Activated CD4-positive, CD25-positive, alpha-beta regulatory T cell treated with anti-CD3 and anti-CD28 coated beads, Interleukin-2, amount 50 U/mL, for 72 hours (primary cell): ENCODE data around the gene LRCH1.

Source experiments
- DNase-seq: peaks from one replicate; pipeline ENCODE4 v3.0.0; 2021

LRCH1 gene

GRCh38 chr13:46595136-46595884 lies 42.3 kb downstream of the LRCH1 start:
- no peak for DNase-seq

GRCh38 chr13:46595885-46596275 lies 42.9 kb downstream of the LRCH1 start:
- DNase-seq: no peak

GRCh38 chr13:46596466-46596865 lies 43.5 kb downstream of the LRCH1 start:
- no peak for DNase-seq

DNA sequence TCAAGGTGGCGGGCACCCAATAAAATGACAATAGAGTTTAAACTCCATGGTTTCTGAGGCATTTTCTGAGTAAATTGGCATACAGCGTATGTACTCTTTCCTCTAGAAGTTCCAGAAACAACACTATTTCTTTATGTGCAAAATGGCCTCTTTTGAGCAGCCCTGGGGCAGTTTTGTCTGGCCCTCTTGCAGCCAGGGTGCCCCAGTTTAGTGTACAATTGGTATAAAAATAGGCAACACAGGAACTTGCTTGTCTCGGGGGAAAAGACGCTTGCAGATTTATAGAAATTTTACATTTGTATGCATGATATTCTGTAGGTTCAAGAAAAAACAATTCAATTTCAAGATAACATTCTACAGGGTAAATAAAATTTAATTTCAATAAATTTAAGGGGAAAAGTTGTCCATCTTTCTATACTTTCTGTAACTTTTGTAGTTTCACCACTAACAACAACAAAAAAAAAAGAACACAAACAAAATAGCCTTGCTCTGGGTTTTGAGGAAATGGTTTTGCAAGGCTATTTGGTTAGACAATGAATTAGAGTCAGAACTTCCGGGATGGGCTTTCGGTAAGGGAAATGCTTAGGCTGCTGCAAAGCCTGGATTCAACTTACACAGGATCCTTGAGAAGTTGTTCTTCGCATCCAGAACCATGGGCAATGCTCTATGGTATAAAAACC lies 45.3 kb downstream of the LRCH1 start:
- DNase-seq: no peak

DNA sequence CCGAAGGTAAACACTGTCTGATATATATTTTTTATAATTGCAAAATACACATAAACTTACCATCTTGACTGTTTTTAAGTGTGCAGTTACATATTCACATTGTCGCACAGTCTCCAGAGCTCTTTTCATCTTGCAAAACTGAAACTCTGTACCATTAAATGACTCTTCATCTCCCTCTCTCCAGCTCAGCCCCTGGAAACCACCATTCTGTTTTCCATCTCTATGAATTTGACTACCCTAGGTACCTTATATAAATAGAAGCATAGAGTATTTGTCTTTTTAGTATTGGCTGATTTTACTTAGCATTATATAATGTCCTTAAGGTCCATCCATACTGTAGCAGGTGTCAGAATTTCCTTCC lies 45.8 kb downstream of the LRCH1 start:
- DNase-seq: no peak

- no peak for DNase-seq
Observed at GRCh38 chr13:46600943-46601311, 48.0 kb downstream of the LRCH1 start.

DNA sequence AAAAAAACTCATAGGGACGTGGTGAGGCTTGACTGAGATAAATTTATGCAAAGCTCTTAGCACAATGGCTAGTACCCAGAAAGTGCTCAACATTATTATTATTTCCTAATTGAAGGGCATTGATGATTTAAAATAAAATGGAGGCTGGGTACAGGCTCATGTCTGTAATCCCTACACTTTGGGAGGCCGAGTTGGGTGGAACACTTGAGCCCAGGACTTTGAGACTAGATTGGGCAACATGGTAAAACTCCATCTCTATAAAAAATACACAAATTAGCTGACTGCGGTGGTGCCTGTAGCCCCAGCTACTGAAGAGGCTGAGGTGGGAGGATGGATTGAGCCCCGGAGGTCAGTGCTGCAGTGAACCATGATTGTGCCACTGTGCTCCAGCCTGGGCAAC lies 49.6 kb downstream of the LRCH1 start:
- DNase-seq: no peak

GRCh38 chr13:46603165-46603603 lies 50.2 kb downstream of the LRCH1 start:
- DNase-seq: no peak

DNA sequence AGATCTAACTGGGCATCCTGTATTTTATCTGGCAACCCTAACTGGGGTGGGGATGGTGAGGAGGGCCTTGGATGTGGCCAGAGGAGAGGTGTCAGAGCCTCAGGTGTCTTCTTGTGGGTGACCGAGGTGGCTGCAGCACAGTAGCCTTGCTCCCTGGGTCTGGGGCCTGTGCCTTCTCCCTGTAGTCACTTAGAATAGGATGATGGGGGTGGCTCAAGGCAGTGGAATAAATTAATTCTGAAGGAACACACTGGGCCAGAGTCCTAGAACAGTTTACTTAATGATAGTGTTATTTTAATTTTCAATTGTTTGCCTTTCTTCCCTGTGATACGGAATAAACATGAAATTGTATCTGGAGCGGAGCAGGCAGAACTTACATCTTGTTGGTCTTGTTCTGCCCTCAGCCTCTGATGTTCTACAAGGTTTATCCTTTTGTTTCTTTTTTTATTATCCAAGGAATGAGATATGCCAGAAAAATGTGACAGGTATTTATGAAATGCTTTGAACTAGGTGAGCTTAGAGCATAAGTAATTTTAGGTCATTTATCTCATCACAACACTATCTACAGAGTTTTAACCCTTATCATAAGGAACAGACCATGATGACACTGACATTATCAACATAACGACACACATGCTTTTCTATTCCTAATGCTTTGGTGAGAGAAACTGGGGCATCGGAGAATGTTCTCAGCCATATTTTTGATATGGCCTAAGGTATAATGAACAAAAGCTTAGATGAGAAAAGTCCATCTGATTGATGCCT lies 51.4 kb downstream of the LRCH1 start:
- no peak for DNase-seq

GRCh38 chr13:46605076-46605824 lies 52.3 kb downstream of the LRCH1 start:
- DNase-seq: no peak

DNA sequence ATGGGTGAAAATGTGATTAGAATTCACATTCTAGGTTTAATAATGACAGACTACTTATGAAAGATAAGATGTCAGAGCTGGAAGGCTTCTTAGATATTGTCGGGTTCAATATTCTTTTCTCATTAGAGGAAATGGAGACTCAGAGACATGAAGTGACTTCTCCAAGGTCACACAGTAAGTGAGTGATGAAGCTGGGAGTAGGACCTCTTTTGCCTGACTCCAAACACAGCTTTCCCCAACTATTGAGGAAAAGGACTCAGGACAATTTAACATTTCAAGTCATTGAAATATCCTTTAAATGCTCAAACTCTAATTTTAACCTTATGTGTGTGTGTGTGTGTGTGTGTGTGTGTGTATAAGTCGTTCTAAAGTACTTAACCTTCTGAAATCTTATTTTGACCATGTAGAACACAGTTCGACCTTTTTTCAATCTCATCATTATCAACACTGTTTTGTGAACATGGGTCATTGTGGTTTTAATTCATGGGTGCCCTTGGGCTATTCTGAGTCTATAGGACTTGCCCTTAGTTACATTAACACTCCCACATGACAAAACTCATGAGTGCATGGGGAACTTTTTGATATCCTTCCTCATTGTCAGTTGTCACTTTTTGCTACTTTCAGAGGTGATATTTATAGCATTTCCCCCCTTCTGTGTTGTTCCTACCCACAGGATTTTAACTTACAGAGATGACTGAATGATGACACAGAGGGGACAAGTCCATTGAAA lies 53.0 kb downstream of the LRCH1 start:
- no peak for DNase-seq

GRCh38 chr13:46606970-46607369 lies 54.0 kb downstream of the LRCH1 start:
- DNase-seq: no peak

- DNase-seq: no peak
Observed at GRCh38 chr13:46607768-46608564, 55.0 kb downstream of the LRCH1 start.

GRCh38 chr13:46609052-46609451 lies 56.1 kb downstream of the LRCH1 start:
- no peak for DNase-seq

DNA sequence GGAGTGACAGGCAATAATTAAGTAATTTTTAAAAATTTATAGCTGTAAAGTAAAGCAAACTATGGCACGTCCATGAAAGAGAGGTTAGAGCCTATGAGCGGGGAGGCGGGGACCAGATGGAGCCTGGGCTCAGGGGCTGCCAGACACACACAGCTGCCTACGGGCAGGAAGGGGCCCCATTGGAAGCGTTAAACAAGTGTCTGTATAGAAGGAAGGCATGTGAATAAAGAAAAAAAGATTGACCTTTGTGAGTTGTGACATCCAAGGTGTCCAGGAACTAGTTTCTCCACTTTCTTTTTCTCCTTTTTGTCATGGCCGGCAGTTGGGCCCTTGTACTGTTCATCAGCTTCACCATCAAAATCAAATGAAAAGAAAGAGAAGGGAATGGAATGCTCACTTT lies 56.8 kb downstream of the LRCH1 start:
- no peak for DNase-seq

DNA sequence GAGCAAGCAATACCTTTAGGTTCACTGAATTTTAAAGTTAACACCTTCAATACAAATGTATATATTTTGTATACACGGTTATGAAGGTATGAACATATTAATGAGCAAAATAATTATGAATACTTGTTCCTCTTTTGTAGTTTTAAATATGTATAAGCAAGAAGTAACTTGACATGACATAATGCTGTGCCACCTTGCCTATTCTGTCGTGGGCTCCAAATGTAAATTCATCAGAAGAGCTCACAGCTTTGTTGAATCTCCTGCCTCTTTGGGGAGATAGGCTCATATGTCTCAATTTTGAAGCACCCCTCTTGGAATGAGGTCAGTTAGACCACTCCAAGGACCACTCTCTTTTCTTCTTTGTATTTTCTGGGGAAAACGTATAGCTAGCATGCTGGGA lies 59.3 kb downstream of the LRCH1 start:
- no peak for DNase-seq

DNA sequence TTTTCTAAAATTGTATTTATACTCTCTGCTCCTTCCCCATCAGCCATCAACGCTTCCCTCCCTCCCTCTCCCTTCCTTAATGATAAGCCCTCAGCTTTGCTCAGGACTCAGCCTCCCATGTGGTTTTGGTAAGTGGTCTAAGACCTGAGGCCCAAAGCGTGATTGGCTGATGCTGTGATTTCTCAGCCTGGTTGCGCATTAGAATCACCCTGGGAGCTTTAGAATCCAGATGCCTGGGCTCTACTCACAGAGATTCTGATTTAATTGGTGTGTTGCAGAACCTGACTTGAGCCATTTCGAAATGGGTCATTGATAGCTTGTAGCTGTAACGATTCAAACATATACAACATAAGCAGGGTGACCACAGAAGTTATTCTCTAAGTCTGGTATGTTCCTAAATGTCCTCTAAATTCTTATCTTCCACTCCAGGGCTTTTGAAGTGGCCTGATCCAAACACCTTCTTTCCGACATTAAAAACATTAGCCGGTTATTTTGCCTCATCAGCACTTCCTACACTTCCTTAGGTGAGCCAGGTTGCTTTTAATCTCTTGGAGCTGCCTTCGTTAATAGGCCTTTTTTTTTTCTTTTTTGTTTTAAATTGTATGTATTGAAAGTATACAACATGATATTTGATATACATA lies 60.6 kb downstream of the LRCH1 start:
- no peak for DNase-seq

DNA sequence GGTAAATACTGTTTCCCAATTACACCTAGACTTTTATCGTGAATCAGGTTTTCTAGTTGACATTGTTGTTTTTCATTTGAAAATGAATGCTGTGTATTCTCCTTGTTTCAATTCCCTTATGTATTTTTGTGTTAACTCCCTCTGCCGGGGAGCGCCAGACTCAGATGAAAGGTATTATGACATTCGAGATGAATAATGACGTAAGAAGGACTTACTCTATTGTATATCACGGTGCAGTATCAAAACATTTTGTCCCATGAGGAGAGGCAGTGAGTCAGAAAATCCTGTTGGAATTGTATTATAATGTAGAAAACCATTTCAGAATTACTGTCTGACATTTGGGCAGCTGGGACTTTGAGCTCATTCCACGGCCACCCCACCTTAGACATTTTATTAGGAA lies 61.6 kb downstream of the LRCH1 start:
- no peak for DNase-seq

DNA sequence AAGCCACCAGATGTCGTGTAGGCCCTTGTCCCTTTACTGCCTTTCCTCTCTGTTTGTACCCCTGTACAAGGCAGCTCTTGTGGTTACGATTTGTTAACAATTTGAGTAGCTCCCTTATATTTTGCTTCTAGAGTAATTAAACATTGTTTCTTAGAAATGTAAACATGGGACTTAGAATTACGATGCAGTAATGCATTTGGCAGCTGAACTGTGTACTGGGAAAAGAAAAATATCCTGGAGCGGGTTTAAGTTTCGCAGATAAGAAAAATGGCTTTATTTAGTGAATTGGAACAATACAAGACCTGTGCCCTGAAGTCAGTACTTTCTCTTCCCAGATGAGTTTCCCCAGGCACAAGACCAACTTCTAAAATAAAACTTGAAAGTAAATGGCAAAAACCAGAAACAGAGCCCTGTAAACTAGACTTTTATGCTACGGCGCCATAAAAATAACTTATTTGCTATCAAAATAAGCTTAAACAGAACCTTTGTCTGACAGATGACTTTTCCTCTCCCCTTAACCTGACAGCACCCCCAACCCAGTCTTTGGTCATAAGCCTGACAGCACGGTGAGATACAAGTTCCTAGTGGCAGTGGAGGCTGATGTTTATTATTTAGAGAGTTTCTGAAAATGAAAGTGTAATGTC lies 63.0 kb downstream of the LRCH1 start:
- no peak for DNase-seq

- no peak for DNase-seq
Observed at GRCh38 chr13:46617229-46617721, 64.3 kb downstream of the LRCH1 start.

DNA sequence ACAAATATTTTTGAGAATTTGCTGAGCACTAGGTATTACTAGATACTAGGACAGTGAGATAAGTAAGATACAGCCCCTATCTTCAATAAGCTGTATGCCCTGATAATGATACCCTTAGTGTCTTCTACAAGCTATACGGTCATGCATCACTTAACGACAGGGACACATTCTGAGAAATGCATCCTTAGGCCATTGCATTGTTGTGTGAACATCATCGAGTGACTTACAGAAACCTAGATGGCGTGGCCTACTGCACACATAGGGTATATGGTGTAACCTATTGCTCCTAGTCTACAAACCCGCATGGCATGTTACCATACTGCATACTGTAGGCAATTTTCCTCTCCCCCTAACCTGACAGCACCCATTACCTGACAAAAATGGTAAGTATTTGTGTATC lies 64.9 kb downstream of the LRCH1 start:
- DNase-seq: no peak
